Effector memory CD8-positive, alpha-beta T cell (primary cell): Measurements from ENCODE around the gene OR2F1.
"Not testable (repeated sequence)": the region's sequence is repeated elsewhere in the genome, so short reads cannot be mapped to it uniquely, and the experiment has no call there.

Experiments used
- ATAC-seq: fragments of 150-1000 bp; cut with Tn5 transposase; replicated peaks from 2 replicates; pipeline ENCODE4 v1.10.0; 2021; ENCODE audit warnings: mild to moderate bottlenecking, moderate library complexity
- DNase-seq, 3 experiments: peaks; one replicate each; pipeline ENCODE4 v3.0.0; 2021
- H3K27ac Mint-ChIP-seq, 2 donors: one replicate each; pipeline ENCODE4 v1.8.0; 2022; ENCODE audit warnings: mild to moderate bottlenecking in 2 of 2, mixed read lengths in 2 of 2, moderate library complexity in 2 of 2
- H3K27me3 Mint-ChIP-seq, 2 donors: one replicate each; pipeline ENCODE4 v1.8.0; 2022; ENCODE audit warnings: mixed read lengths in 2 of 2
- H3K36me3 Mint-ChIP-seq: one replicate; pipeline ENCODE4 v1.8.0; 2022; ENCODE audit warnings: mild to moderate bottlenecking, moderate library complexity, mixed read lengths; ENCODE audit not compliant: insufficient read depth
- H3K4me1 Mint-ChIP-seq, 2 donors: one replicate each; pipeline ENCODE4 v1.8.0; 2022; ENCODE audit warnings: low read depth in 2 of 2, mixed read lengths in 2 of 2
- H3K4me3 Mint-ChIP-seq, 2 donors: one replicate each; pipeline ENCODE4 v1.8.0; 2022; ENCODE audit warnings: mild to moderate bottlenecking in 2 of 2, mixed read lengths in 2 of 2, moderate library complexity in 2 of 2
- H3K9me3 Mint-ChIP-seq, 2 donors: one replicate each; pipeline ENCODE4 v1.8.0; 2022; ENCODE audit warnings: mixed read lengths in 2 of 2

OR2F1 gene

GRCh38 chr7:144001543-144001942, 46.9 kb downstream of the OR2F1 start:
- DNase-seq (no peak), ATAC-seq (no peak)
- H3K4me3 Mint-ChIP-seq, result no peak overlapping the region
- no peaks in the 10 kb centered on the region for H3K4me1 Mint-ChIP-seq
- H3K36me3 Mint-ChIP-seq, result no peaks in the 10 kb centered on the region
- no peak overlapping the region for H3K27ac Mint-ChIP-seq
- peaks cover 16 to 19% of the 10 kb centered on the region in 2 donors for H3K27me3 Mint-ChIP-seq
- no peaks in the 10 kb centered on the region for H3K9me3 Mint-ChIP-seq

- peaks cover 30 to 40% of the 10 kb centered on the region in 2 donors for H3K27me3 Mint-ChIP-seq
- no peaks in the 10 kb centered on the region for H3K4me1 Mint-ChIP-seq
- no peak overlapping the region for H3K27ac Mint-ChIP-seq
- no peak for ATAC-seq
- H3K36me3 Mint-ChIP-seq, result no peaks in the 10 kb centered on the region
- H3K4me3 Mint-ChIP-seq, result no peak overlapping the region
- peaks cover 4 to 7% of the 10 kb centered on the region in 2 donors for H3K9me3 Mint-ChIP-seq
- no peak for DNase-seq
Measured at GRCh38 chr7:144004703-144005102, 50.1 kb downstream of the OR2F1 start.

GRCh38 chr7:144006029-144006691, 51.5 kb downstream of the OR2F1 start:
- Mint-ChIP-seq H3K4me3 (no peak overlapping the region), H3K9me3 (peaks cover 8 to 13% of the 10 kb centered on the region in 2 donors), H3K4me1 (no peaks in the 10 kb centered on the region), H3K36me3 (no peaks in the 10 kb centered on the region), H3K27me3 (peaks cover 35 to 44% of the 10 kb centered on the region in 2 donors), H3K27ac (no peak overlapping the region)
- no peak for DNase-seq
- ATAC-seq, result no peak

GRCh38 chr7:144006692-144007042, 52.0 kb downstream of the OR2F1 start:
- Mint-ChIP-seq H3K36me3 (no peaks in the 10 kb centered on the region), H3K4me3 (no peak overlapping the region), H3K27me3 (peaks cover 39 to 49% of the 10 kb centered on the region in 2 donors), H3K27ac (no peak overlapping the region), H3K9me3 (peaks cover 8 to 13% of the 10 kb centered on the region in 2 donors), H3K4me1 (no peaks in the 10 kb centered on the region)
- DNase-seq (no peak), ATAC-seq (no peak)

- Mint-ChIP-seq H3K4me3 (no peak overlapping the region), H3K9me3 (peaks cover 8 to 13% of the 10 kb centered on the region in 2 donors), H3K36me3 (no peaks in the 10 kb centered on the region)
Measured at GRCh38 chr7:144009361-144009760, 54.7 kb downstream of the OR2F1 start.

GRCh38 chr7:144010061-144010460, 55.4 kb downstream of the OR2F1 start:
- H3K4me1 Mint-ChIP-seq, H3K4me3 Mint-ChIP-seq, H3K36me3 Mint-ChIP-seq, ATAC-seq, DNase-seq, H3K27ac Mint-ChIP-seq: not testable (repeated sequence)
- peaks cover 8 to 13% of the 10 kb centered on the region in 2 donors for H3K9me3 Mint-ChIP-seq
- H3K27me3 Mint-ChIP-seq, result peaks cover 47 to 51% of the 10 kb centered on the region in 2 donors

More at GRCh38 chr7:144009361-144009760, 54.7 kb downstream of the OR2F1 start:
- H3K4me1 Mint-ChIP-seq, result no peaks in the 10 kb centered on the region
- H3K27me3 Mint-ChIP-seq, result peaks cover 48 to 56% of the 10 kb centered on the region in 2 donors
- ATAC-seq (no peak), DNase-seq (no peak)
- no peak overlapping the region for H3K27ac Mint-ChIP-seq

GRCh38 chr7:144010821-144011220, 56.2 kb downstream of the OR2F1 start:
- DNase-seq, H3K36me3 Mint-ChIP-seq, H3K4me1 Mint-ChIP-seq, ATAC-seq, H3K4me3 Mint-ChIP-seq, H3K27ac Mint-ChIP-seq: not testable (repeated sequence)
- Mint-ChIP-seq H3K27me3 (peaks cover 49 to 57% of the 10 kb centered on the region in 2 donors), H3K9me3 (peaks cover 8 to 13% of the 10 kb centered on the region in 2 donors)

- Mint-ChIP-seq H3K27ac (no peak overlapping the region), H3K4me1 (no peaks in the 10 kb centered on the region), H3K4me3 (no peak overlapping the region), H3K9me3 (peaks cover 8 to 13% of the 10 kb centered on the region in 2 donors), H3K36me3 (no peaks in the 10 kb centered on the region), H3K27me3 (peaks cover 49 to 57% of the 10 kb centered on the region in 2 donors)
- no peak for DNase-seq
- no peak for ATAC-seq
Measured at GRCh38 chr7:144011458-144012230, 57.0 kb downstream of the OR2F1 start.
